OCI-LY3 (cell line): Measurements from ENCODE around the gene PC.

Source experiments
- H2AFZ ChIP-seq: fragments of 200-600, 300-600 bp; shearing (Covaris generic); 2 replicates; pipeline ENCODE4 v1.6.0; 2014; ENCODE audit warnings: antibody characterized with exemption, low read depth, low read length
- H3K27ac ChIP-seq: fragments of 200-600, 300-600 bp; sonication (generic); 2 replicates; pipeline ENCODE4 v1.5.1; 2014; ENCODE audit warnings: mild to moderate bottlenecking, low read length, moderate library complexity, mixed read lengths
- H3K27me3 ChIP-seq: fragments of 200-600, 300-600 bp; sonication (generic); 2 replicates; pipeline ENCODE4 v1.6.1; 2014; ENCODE audit warnings: low read depth, low read length, mixed read lengths
- H3K36me3 ChIP-seq: fragments of 200-600, 300-600 bp; sonication (generic); replicated peaks from 2 replicates; pipeline ENCODE3; 2014; ENCODE audit warnings: low read depth, low read length, mixed read lengths
- H3K4me1 ChIP-seq: fragments of 300-600, 200-600 bp; sonication (generic); 2 replicates; pipeline ENCODE4 v1.6.1; 2014; ENCODE audit warnings: low read length, mixed read lengths
- H3K4me2 ChIP-seq: fragments of 200-600, 300-600 bp; sonication (generic); 2 replicates; pipeline ENCODE4 v1.6.1; 2014; ENCODE audit warnings: low read length, mixed read lengths
- H3K4me3 ChIP-seq: fragments of 300-600, 200-600 bp; sonication (generic); 2 replicates; pipeline ENCODE4 v1.5.1; 2014; ENCODE audit warnings: antibody characterized with exemption, mild to moderate bottlenecking, low read length, moderate library complexity
- H3K79me2 ChIP-seq: fragments of 300-600, 200-600 bp; shearing (Covaris generic); 2 replicates; pipeline ENCODE4 v1.6.1; 2014; ENCODE audit warnings: mild to moderate bottlenecking, low read length, mixed read lengths
- H3K9ac ChIP-seq: fragments of 300-600, 200-600 bp; shearing (Covaris generic); 2 replicates; pipeline ENCODE4 v1.6.0; 2014; ENCODE audit warnings: mild to moderate bottlenecking, low read length, moderate library complexity
- H3K9me3 ChIP-seq: fragments of 200-600, 300-600 bp; shearing (Covaris generic); 2 replicates; pipeline ENCODE4 v1.6.1; 2014; ENCODE audit warnings: low read length, mixed read lengths; ENCODE audit not compliant: insufficient read depth
- H4K20me1 ChIP-seq: fragments of 200-600, 300-600 bp; sonication (generic); 2 replicates; pipeline ENCODE4 v1.6.1; 2016; ENCODE audit warnings: low read length, mixed read lengths; ENCODE audit not compliant: insufficient read depth
- EZH2phosphoT487 ChIP-seq: fragments of 200-600 bp; shearing (Covaris generic); IDR thresholded peaks from 2 replicates; pipeline ENCODE4 v1.6.1; 2018; ENCODE audit warnings: antibody characterized with exemption, mixed run types, low read depth
- TF ChIP-seq, protein P1 (sequence below): fragments of 200-600, 300-600 bp; sonication (generic); IDR thresholded peaks from 2 replicates; pipeline ENCODE4 v1.5.1; 2014; ENCODE audit warnings: antibody characterized with exemption, low read length, low read depth

PC gene

DNA sequence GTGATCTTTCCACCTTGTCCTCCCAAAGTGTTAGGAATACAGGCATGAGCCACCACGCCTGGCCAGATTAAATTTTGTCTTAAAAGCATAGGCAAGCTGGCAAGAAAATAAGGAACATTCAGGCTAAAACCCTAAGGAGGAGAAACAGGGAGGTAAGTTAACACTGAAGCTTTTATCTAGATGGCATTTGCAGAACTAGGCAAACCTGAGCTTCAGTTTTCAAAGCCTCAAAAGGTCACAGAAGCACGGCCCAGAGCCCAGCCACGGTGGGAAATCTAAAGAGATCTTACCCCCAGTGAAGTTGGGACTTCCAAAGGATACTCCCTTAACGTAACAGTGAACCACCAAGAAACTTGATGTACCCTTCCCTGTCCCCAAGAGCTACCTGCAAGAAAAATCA lies 28.4 kb downstream of the PC start:
- Histone ChIP-seq H3K4me3 (no peak overlapping the region), H4K20me1 (no peaks in the 10 kb centered on the region), H3K4me2 (no peak overlapping the region), H3K27ac (no peak overlapping the region), H3K4me1 (no peaks in the 10 kb centered on the region), H2AFZ (no peak overlapping the region), H3K79me2 (no peaks in the 10 kb centered on the region), H3K9me3 (no peaks in the 10 kb centered on the region), H3K27me3 (peaks cover 21% of the 10 kb centered on the region), H3K9ac (no peak overlapping the region), H3K36me3 (no peaks in the 10 kb centered on the region)
- TF ChIP-seq, protein P1, sequence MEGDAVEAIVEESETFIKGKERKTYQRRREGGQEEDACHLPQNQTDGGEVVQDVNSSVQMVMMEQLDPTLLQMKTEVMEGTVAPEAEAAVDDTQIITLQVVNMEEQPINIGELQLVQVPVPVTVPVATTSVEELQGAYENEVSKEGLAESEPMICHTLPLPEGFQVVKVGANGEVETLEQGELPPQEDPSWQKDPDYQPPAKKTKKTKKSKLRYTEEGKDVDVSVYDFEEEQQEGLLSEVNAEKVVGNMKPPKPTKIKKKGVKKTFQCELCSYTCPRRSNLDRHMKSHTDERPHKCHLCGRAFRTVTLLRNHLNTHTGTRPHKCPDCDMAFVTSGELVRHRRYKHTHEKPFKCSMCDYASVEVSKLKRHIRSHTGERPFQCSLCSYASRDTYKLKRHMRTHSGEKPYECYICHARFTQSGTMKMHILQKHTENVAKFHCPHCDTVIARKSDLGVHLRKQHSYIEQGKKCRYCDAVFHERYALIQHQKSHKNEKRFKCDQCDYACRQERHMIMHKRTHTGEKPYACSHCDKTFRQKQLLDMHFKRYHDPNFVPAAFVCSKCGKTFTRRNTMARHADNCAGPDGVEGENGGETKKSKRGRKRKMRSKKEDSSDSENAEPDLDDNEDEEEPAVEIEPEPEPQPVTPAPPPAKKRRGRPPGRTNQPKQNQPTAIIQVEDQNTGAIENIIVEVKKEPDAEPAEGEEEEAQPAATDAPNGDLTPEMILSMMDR, result no peak
- TF ChIP-seq EZH2phosphoT487, result no peak

DNA sequence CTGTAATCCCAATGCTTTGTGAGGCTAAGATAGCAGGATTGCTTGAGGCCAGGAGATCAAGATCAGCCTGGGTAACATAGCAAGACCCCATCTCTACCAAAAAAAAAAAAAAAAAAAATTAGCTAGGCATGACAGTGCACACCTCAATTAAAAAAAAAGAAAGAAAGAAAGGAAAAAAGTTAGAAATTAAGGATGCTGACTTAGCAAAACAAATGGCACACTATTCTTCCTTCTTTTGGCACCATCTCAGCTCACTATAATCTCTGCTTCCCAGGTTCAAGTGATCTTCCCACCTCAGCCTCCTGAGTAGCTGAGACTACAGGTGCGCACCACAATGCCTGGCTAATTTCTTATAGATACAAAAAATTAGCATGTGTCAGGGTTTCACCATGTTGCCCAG lies 33.9 kb downstream of the PC start:
- no peak overlapping the region for H3K9ac ChIP-seq
- no peaks in the 10 kb centered on the region for H3K79me2 ChIP-seq
- no peaks in the 10 kb centered on the region for H3K27me3 ChIP-seq
- no peaks in the 10 kb centered on the region for H3K9me3 ChIP-seq
- H3K4me2 ChIP-seq, result no peak overlapping the region
- H3K27ac ChIP-seq, result no peak overlapping the region
- no peaks in the 10 kb centered on the region for H3K36me3 ChIP-seq
- H3K4me3 ChIP-seq, result no peak overlapping the region
- no peak overlapping the region for H2AFZ ChIP-seq
- no peaks in the 10 kb centered on the region for H4K20me1 ChIP-seq
- TF ChIP-seq EZH2phosphoT487, result no peak
- TF ChIP-seq, protein P1, result no peak
- peaks cover 16% of the 10 kb centered on the region for H3K4me1 ChIP-seq

DNA sequence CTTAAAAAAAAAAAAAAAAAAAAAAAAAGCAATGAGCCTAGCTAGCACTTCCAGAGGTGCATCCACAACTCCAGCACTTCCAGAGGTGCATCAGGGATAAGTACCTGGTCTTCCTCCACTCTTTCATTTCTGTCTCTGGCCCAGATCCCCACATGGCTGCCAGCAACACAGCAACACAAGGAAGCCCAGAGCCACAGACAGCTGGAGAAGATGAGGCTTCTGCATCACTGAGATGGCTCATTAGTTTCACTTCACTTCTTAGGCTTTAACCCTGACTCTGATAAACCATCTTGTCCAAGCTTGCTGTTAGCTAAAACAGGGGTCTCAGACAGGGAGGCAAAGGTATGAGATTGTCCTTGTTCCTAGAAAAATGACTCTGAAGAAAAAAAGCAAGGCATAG lies 35.6 kb downstream of the PC start:
- no peak overlapping the region for H3K4me2 ChIP-seq
- H3K27ac ChIP-seq, result no peak overlapping the region
- H3K27me3 ChIP-seq, result no peaks in the 10 kb centered on the region
- H3K4me3 ChIP-seq, result no peak overlapping the region
- peaks cover 17% of the 10 kb centered on the region for H3K4me1 ChIP-seq
- no peaks in the 10 kb centered on the region for H3K9me3 ChIP-seq
- TF ChIP-seq, protein P1, result no peak
- no peak for TF ChIP-seq EZH2phosphoT487
- no peaks in the 10 kb centered on the region for H4K20me1 ChIP-seq
- no peaks in the 10 kb centered on the region for H3K79me2 ChIP-seq
- H3K36me3 ChIP-seq, result no peaks in the 10 kb centered on the region
- H2AFZ ChIP-seq, result no peak overlapping the region
- H3K9ac ChIP-seq, result no peak overlapping the region

DNA sequence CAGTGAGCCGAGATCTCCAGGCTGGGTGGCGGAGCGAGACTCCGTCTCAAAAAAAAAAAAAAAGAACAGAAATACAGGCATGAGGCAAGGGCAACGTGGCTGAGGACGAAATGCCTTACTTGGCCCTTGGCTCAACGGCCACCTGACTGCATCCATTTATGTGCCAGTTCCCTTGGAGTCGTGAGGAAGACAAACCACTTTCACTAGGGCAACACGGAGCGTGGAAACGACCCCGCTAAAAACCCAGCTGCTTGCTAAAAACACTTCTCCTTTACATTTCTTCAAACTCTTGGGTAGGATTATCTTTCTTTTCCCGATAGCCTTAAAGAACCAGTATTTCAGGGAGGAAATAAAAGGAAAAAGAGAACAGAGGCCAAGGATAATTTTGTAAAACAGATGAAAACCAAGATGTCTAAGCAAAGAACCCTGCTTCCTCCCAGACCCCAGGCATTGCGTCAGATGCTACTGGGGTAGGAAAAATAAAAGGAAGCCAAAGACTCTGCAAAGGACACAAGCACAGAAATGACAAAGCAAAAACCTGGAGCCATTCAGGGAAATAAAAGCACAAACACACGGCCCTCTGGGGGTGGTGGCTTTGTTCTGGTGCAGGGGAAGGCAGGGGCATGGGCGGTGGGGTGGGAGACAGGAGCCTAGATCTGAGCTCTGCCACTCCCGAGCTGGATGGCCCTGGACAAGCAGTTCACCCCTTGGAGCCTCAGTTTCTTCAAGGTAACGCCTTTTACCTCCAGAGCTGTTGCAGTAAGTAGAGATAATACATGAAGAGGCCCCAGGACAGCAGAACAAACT lies 37.0 kb downstream of the PC start:
- no peak for TF ChIP-seq EZH2phosphoT487
- TF ChIP-seq, protein P1, result no peak
- no peaks in the 10 kb centered on the region for H3K36me3 ChIP-seq
- peaks cover 17% of the 10 kb centered on the region for H3K4me1 ChIP-seq
- H4K20me1 ChIP-seq, result no peaks in the 10 kb centered on the region
- H3K27me3 ChIP-seq, result no peaks in the 10 kb centered on the region
- no peaks in the 10 kb centered on the region for H3K79me2 ChIP-seq
- no peak overlapping the region for H3K27ac ChIP-seq
- H3K9me3 ChIP-seq, result no peaks in the 10 kb centered on the region
- H3K4me2 ChIP-seq, result no peak overlapping the region
- no peak overlapping the region for H3K9ac ChIP-seq
- no peak overlapping the region for H3K4me3 ChIP-seq
- no peak overlapping the region for H2AFZ ChIP-seq
